Hepatocyte (in vitro differentiated cells): ENCODE data around the gene GPAT2.
"Not testable (repeated sequence)": the region's sequence is repeated elsewhere in the genome, so short reads cannot be mapped to it uniquely, and the experiment has no call there.

ENCODE experiments used
- CTCF ChIP-seq: fragments of 200-600 bp; sonication (generic); IDR thresholded peaks from 2 replicates; pipeline ENCODE4 v1.5.1; 2016; ENCODE audit warnings: antibody characterized with exemption, mild to moderate bottlenecking; ENCODE audit not compliant: poor library complexity
- EZH2 ChIP-seq: fragments of 200-600 bp; sonication (generic); IDR thresholded peaks from 2 replicates; pipeline ENCODE4 v1.6.1; 2016; ENCODE audit warnings: antibody characterized with exemption, mild to moderate bottlenecking, borderline replicate concordance

GRCh38 chr2:96049917-96050262 lies 15.2 kb upstream of the GPAT2 start:
- TF ChIP-seq EZH2, CTCF: not testable (repeated sequence)
